ENCODE data around the gene ADAMTS8. TPM values are rescaled to one million over a fixed set of nuclear protein-coding genes. Genes with fewer than 3 reads are reported as not detected.
"Not testable (repeated sequence)": the region's sequence is repeated elsewhere in the genome, so short reads cannot be mapped to it uniquely, and the experiment has no call there.

Gene ADAMTS8
- total RNA-seq, 4 donors from 2014 or later = 10.0 to 45.6 (median 34.0) TPM

- TF ChIP-seq EP300 (IDR thresholded peaks at IDR 0.05) (no peak), POLR2A (IDR thresholded peaks at IDR 0.05) (no peak), CTCF (IDR thresholded peaks at IDR 0.05) (no peak), POLR2AphosphoS5 (IDR thresholded peaks at IDR 0.05) (no peak)
- H3K27ac ChIP-seq = no peak overlapping the region
- no peaks in the 10 kb centered on the region for H3K36me3 ChIP-seq
- WGBS, 2 donors (ENCODE audit: low coverage in 1 of 2) = 87 to 93% methylated on average over 3 of the region's 4 CpGs
- no peaks in the 10 kb centered on the region for H3K9me3 ChIP-seq
- no peak overlapping the region for H3K4me3 ChIP-seq
- H3K4me1 ChIP-seq = peaks cover 0 to 17% (median 2%) of the 10 kb centered on the region in 3 donors
- H3K27me3 ChIP-seq = no peaks in the 10 kb centered on the region
- no peak for ATAC-seq
Measured at GRCh38 chr11:130439160-130439519, 10.7 kb upstream of the ADAMTS8 start.

- H3K4me3 ChIP-seq, ATAC-seq: not testable (repeated sequence)
Measured at GRCh38 chr11:130438401-130439159, 10.2 kb upstream of the ADAMTS8 start.

GRCh38 chr11:130437848-130438247 is 9.4 kb upstream of the ADAMTS8 start:
- Histone ChIP-seq H3K9me3 (no peaks in the 10 kb centered on the region), H3K27ac (no peak overlapping the region), H3K4me1 (peaks cover 0 to 26% (median 3%) of the 10 kb centered on the region in 3 donors), H3K4me3 (no peak overlapping the region), H3K27me3 (no peaks in the 10 kb centered on the region), H3K36me3 (no peaks in the 10 kb centered on the region)
- TF ChIP-seq CTCF (IDR thresholded peaks at IDR 0.05) (no peak), POLR2AphosphoS5 (IDR thresholded peaks at IDR 0.05) (no peak), POLR2A (IDR thresholded peaks at IDR 0.05) (no peak), EP300 (IDR thresholded peaks at IDR 0.05) (no peak)
- ATAC-seq = no peak
- 89 to 100% methylated on average over 3 to 7 of the region's 7 CpGs for WGBS, 2 donors (ENCODE audit: low coverage in 1 of 2)

More at GRCh38 chr11:130438401-130439159, 10.2 kb upstream of the ADAMTS8 start:
- not testable (repeated sequence) for H3K27me3 ChIP-seq, H3K9me3 ChIP-seq, H3K27ac ChIP-seq, H3K36me3 ChIP-seq
- peaks cover 0 to 23% (median 3%) of the 10 kb centered on the region in 3 donors for H3K4me1 ChIP-seq
- WGBS, 2 donors (ENCODE audit: low coverage in 1 of 2) = 92 to 98% methylated on average over 8 to 9 of the region's 10 CpGs

GRCh38 chr11:130436171-130436570 is 7.8 kb upstream of the ADAMTS8 start:
- no peak for ATAC-seq
- no peaks in the 10 kb centered on the region for H3K36me3 ChIP-seq
- H3K9me3 ChIP-seq = no peaks in the 10 kb centered on the region
- H3K4me1 ChIP-seq = peaks cover 0 to 32% (median 3%) of the 10 kb centered on the region in 3 donors
- 72 to 100% methylated on average over 1 to 3 of the region's 3 CpGs for WGBS, 2 donors (ENCODE audit: low coverage in 1 of 2)
- TF ChIP-seq POLR2AphosphoS5 (IDR thresholded peaks at IDR 0.05) (no peak), CTCF (IDR thresholded peaks at IDR 0.05) (no peak), EP300 (IDR thresholded peaks at IDR 0.05) (no peak)
- no peaks in the 10 kb centered on the region for H3K27me3 ChIP-seq
- no peak overlapping the region for H3K4me3 ChIP-seq
- H3K27ac ChIP-seq = no peak overlapping the region

- Histone ChIP-seq H3K36me3 (no peaks in the 10 kb centered on the region), H3K27ac (peak overlapping the region in 2 of 4 donors; percentile 82 to 84), H3K4me3 (no peak overlapping the region), H3K9me3 (no peaks in the 10 kb centered on the region), H3K4me1 (peaks cover 0 to 33% (median 3%) of the 10 kb centered on the region in 3 donors), H3K27me3 (no peaks in the 10 kb centered on the region)
- 30 to 53% methylated on average over 4 of the region's 4 CpGs for WGBS, 2 donors (ENCODE audit: low coverage in 1 of 2)
- no peak for ATAC-seq
- no peak for TF ChIP-seq POLR2AphosphoS5 (IDR thresholded peaks at IDR 0.05)
- TF ChIP-seq CTCF (IDR thresholded peaks at IDR 0.05) = no peak
- no peak for TF ChIP-seq EP300 (IDR thresholded peaks at IDR 0.05)
- TF ChIP-seq POLR2A (IDR thresholded peaks at IDR 0.05) = no peak
Measured at GRCh38 chr11:130435671-130436070, 7.3 kb upstream of the ADAMTS8 start.
